Fibroblast of lung (primary cell): ENCODE results near the gene LRP1. TPM values are rescaled to one million over a fixed set of nuclear protein-coding genes. Genes with fewer than 3 reads are reported as not detected.
A peak's percentile ranks its signal among the peaks of the same experiment; 100 is the strongest.

Source experiments
- DNase-seq, 2 donors: peaks; one replicate each; pipeline versions ENCODE4 v3.0.0 to v3.0.0-alpha.2; 2010; ENCODE audit warnings: low read depth in 2 of 2
- H2AFZ ChIP-seq: 2 replicates; pipeline ENCODE4 v1.5.1; 2012; ENCODE audit warnings: low read length, control low read depth, inconsistent platforms
- H3K27ac ChIP-seq: 2 replicates; pipeline ENCODE4 v1.5.1; 2011; ENCODE audit warnings: low read length, control low read depth; ENCODE audit not compliant: insufficient read depth
- H3K27me3 ChIP-seq: 2 replicates; pipeline ENCODE4 v1.5.1; 2011; ENCODE audit warnings: mild to moderate bottlenecking, low read length; ENCODE audit not compliant: control insufficient read depth, insufficient read depth
- H3K36me3 ChIP-seq: 2 replicates; pipeline ENCODE4 v1.5.1; 2011; ENCODE audit warnings: low read length; ENCODE audit not compliant: control insufficient read depth, insufficient read depth
- H3K4me1 ChIP-seq: 2 replicates; pipeline ENCODE4 v1.5.1; 2011; ENCODE audit warnings: low read length; ENCODE audit not compliant: control insufficient read depth, insufficient read depth; ENCODE audit errors: extremely low read depth
- H3K4me2 ChIP-seq: 2 replicates; pipeline ENCODE4 v1.5.1; 2011; ENCODE audit warnings: low read length, control low read depth; ENCODE audit not compliant: insufficient read depth; ENCODE audit errors: extremely low read depth
- H3K4me3 ChIP-seq, 4 experiments: fragments of 200-600 bp in 1 of 4; sonication (generic) in 1 of 4; replicated peaks in 1 of 4; 2 replicates each; pipeline ENCODE4 v1.5.1; 2011 to 2016; ENCODE audit warnings: low read length in 4 of 4, low read depth in 3 of 4, mild to moderate bottlenecking in 3 of 4, control low read depth in 2 of 4, inconsistent platforms in 1 of 4, mixed read lengths in 1 of 4; ENCODE audit not compliant: insufficient read depth in 1 of 4; ENCODE audit errors: control extremely low read depth in 1 of 4
- H3K79me2 ChIP-seq: 2 replicates; pipeline ENCODE4 v1.5.1; 2012; ENCODE audit warnings: mild to moderate bottlenecking, low read length, inconsistent platforms; ENCODE audit not compliant: control insufficient read depth, insufficient read depth
- H3K9ac ChIP-seq: 2 replicates; pipeline ENCODE4 v1.5.1; 2011; ENCODE audit warnings: mild to moderate bottlenecking, low read length, control low read depth; ENCODE audit not compliant: insufficient read depth
- H3K9me3 ChIP-seq: 2 replicates; pipeline ENCODE4 v1.5.1; 2012; ENCODE audit warnings: low read depth, low read length; ENCODE audit not compliant: control insufficient read depth, insufficient read depth
- H4K20me1 ChIP-seq: 2 replicates; pipeline ENCODE4 v1.5.1; 2011; ENCODE audit warnings: low read length; ENCODE audit not compliant: control insufficient read depth, insufficient read depth; ENCODE audit errors: extremely low read depth
- CTCF ChIP-seq, 2 donors: IDR thresholded peaks in 1 of 2; conservative IDR thresholded peaks in 1 of 2; 1 replicate in 1 of 2; 2 replicates in 1 of 2; pipeline ENCODE4 v1.5.1; 2011 to 2012; ENCODE audit warnings: low read length in 2 of 2, control low read depth in 1 of 2, inconsistent platforms in 1 of 2, low read depth in 1 of 2, mild to moderate bottlenecking in 1 of 2
- EZH2 ChIP-seq: IDR thresholded peaks from 2 replicates; pipeline ENCODE4 v1.5.1; 2012; ENCODE audit warnings: low read length, control low read depth, mild to moderate bottlenecking; ENCODE audit errors: missing control alignments
- polyA plus RNA-seq, 2 donors: library from polyadenylated mRNA; depleted of rRNA in 1 of 2; stranded (reverse) in 1 of 2; unstranded in 1 of 2; fragments of >200 nt; gene quantifications; 2 replicates each; pipeline ENCODE4 v1.2.1, GENCODE V29; 2011 to 2012; ENCODE audit warnings: missing spikeins in 1 of 2
- total RNA-seq: library from RNA; depleted of rRNA; stranded (reverse); fragments of >200 nt; gene quantifications from 2 replicates; pipeline ENCODE4 v1.2.1, GENCODE V29; 2014

Gene LRP1
- total and polyA plus RNA-seq, 2 donors (not counting 1 experiment from before 2014, with no cell fraction given): 92.2 to 464 TPM

- Histone ChIP-seq H2AFZ (no peak overlapping the region), H3K27me3 (peaks cover 48% of the 10 kb centered on the region), H3K4me2 (peak overlapping the region; percentile 44), H3K27ac (no peak overlapping the region), H4K20me1 (no peaks in the 10 kb centered on the region), H3K9me3 (no peaks in the 10 kb centered on the region), H3K79me2 (no peaks in the 10 kb centered on the region), H3K4me1 (peaks cover 9% of the 10 kb centered on the region), H3K9ac (peak overlapping the region; percentile 1), H3K4me3 (peak overlapping the region; percentile 9 to 57 (median 20)), H3K36me3 (peaks cover 8% of the 10 kb centered on the region)
- TF ChIP-seq CTCF (conservative IDR thresholded peaks at IDR 0.05 in 1 of 2, IDR thresholded peaks at IDR 0.05 in 1 of 2; ENCODE audit: low read depth in 1 of 2, low read length in 2 of 2) (no peak), EZH2 (peak; percentile 92)
- no peak for DNase-seq
These were observed 88.9 kb downstream of the LRP1 start for GRCh38 chr12:57216921-57217879.

GRCh38 chr12:57218030-57218853, 90.0 kb downstream of the LRP1 start:
- Histone ChIP-seq H3K4me2 (no peak overlapping the region), H3K9ac (no peak overlapping the region), H3K27ac (no peak overlapping the region), H3K4me1 (peaks cover 9% of the 10 kb centered on the region), H3K79me2 (no peaks in the 10 kb centered on the region), H3K27me3 (peaks cover 48% of the 10 kb centered on the region), H3K4me3 (no peak overlapping the region), H4K20me1 (no peaks in the 10 kb centered on the region), H3K36me3 (peaks cover 3% of the 10 kb centered on the region), H2AFZ (no peak overlapping the region), H3K9me3 (no peaks in the 10 kb centered on the region)
- peak in 1 of 2 donors; percentile 32 for DNase-seq
- TF ChIP-seq CTCF (conservative IDR thresholded peaks at IDR 0.05 in 1 of 2, IDR thresholded peaks at IDR 0.05 in 1 of 2; ENCODE audit: low read depth in 1 of 2, low read length in 2 of 2) (no peak), EZH2 (no peak)
